Right hindlimb (tissue), 1 donor: Measurements from ENCODE around the gene TTLL11.

Experiments used
- DNase-seq: peaks from one replicate; pipeline ENCODE4 v3.0.0-alpha.2; 2018

Gene TTLL11

DNA sequence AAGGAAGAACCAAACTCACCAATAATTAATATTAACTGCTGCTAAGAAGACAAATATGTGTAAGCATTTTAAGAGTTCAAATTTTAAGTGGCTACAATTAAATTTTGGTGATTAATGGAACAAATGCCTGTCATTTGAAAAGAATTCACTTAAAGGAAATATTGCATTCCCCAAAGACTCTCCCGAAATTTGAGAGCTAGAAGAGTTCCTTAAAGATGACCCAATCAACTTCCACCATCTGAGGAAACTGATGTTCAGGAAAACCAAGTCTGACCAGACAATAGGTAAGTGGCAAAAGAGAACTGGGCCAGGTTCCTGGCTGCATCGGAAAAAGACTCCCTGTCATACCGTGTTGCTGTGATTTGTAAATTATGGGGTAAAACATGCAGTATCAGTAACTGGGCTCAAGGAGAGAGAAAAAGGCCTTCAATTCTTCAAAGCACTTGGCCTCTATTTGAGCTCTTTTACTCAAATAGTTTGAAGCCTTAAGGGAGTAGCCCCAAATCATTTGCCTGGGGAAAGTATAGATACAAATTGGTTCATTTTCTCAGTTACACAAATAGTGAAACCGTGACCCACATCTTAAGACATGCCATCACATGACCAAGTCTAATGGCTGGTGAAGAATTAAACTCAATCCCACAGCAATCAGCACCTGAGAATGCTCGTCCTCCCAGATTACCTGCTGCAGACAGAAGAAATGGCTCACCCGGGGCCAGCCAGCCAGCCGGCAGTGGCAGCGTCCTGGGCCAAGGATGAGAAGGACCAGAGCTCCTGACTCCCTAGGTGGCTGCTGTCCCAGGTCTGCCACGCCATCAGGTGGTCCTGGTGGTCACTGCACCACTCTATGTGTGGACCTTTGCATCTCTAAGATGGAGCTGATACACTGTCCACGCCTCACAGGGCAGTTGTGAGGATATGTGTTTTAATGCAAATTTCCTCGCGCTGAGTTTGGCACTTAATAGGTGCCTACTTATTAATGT is 162.9 kb downstream of the TTLL11 start:
- DNase-seq = no peak

DNA sequence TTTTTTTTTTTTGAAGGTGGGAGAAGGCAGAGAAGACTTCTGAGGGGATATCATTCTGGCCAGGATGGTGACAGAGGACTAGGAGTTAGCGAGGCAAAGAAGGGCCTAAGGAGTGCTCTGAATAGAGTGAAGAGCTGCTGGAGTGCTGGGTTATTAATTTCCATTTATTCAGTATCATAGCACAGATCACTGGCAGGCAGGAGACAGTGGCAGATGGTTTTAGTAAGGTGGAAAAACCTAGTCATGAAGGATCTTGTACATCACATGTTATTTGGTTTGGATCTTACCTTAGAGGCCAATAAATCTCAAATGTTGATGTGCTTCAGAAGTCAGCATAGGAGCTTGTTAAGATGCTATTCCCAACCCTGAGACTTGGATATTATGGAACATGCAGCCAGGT is 165.5 kb downstream of the TTLL11 start:
- no peak for DNase-seq

- DNase-seq = no peak
Observed at GRCh38 chr9:121927081-121927480, 166.0 kb downstream of the TTLL11 start.

DNA sequence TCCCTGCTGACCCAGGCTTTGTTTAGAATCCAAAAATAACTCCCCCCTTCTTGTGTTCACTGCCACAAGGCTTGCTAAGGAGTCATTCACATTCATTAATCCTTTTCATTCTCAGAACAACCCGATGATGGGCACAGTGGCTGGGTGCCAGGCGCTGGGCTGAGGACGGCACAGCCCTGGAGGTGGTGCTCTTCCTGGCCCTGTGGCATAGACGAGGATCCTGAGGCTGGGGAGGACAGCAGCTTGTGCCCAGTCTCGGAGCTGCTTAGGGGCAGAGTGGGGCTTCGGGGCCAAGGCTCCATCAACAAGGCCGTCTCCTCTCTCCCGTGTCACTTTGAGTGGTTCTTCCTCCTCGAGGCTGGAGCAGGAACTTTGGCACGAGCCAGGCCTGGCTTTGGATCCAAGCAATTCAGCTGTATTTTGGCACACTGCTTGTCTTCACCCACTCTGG is 166.7 kb downstream of the TTLL11 start:
- no peak for DNase-seq

DNA sequence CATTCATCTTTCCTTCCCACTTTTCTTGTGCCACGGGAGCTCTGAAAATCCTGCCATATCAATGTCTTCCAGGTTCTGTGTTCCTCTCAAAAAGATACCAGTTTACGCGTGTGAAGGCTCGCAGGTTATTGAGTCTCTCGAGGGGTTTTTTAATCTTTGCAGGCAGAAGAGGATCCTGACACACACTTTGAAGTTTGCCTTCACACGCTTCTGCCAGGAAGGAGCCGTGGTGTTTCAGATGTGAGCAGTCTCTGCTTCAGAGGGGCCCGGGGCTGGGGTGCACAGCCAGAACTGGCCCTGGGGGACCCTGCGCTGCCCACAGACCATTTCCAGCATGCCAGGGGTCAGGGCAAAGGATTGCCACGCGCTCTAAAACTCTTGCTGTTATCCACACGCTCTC is 167.2 kb downstream of the TTLL11 start:
- DNase-seq = no peak

GRCh38 chr9:121924700-121925099 is 168.4 kb downstream of the TTLL11 start:
- DNase-seq = no peak

- DNase-seq = no peak
Observed at GRCh38 chr9:121921444-121921843, 171.7 kb downstream of the TTLL11 start.

DNA sequence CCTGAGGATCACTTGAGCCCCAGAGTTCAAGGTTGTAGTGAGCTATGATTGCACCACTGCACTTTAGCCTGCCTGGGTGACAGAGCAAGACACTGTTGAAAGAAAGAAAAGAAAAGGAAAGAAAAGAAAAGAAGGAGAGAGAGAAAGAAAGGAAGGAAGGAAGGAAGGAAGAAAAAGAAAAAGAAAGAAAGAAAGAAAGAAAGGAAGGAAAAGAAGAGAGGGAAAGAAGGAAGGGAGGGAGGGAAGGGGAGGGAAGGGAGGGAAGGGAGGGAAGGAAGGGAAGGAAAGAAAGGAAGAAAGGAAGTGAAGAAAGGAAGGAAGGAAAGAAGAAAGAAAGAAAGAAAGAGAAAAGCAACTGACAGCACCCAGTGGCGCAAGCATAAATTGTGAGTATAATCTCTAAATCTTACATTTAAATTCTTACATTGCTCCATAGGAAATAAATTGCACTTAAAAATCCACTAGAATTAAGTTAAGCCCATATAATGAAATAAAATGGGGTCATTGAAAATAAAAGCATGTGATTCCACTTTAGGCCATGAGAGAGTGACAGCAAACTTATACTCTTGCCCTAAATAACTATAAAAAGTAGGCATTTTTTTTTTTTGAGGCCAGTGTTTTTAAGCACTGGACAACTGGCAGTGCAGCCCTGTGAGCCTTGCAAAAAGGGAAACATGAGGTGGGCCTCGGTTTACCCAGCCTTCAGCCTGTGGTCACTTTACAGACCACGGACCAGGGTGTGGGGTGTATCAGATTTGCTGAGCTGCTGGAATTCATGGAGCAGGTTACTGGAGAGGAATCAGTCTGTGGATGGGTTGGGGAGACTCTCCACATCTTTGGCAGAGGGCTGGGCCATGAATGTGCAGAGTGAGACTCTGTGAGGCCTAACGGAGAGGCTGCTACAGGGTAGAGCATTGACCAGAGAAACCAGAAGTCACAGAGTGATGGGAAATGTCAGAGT is 175.5 kb downstream of the TTLL11 start:
- no peak for DNase-seq

DNA sequence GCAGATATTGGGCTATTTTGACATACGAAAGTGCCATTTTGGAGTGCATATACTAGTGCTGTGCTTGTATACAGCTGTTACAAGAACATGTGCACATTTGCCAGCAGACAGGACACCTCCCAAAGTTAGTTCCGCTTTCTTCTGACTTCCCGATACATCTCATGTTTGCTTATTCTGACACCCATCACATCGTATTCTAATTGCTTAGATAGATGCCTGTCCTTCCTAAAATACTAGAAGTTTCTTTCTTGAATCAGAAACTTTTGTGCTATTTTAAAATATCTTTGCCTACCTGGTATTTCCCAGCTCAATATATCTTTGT is 177.8 kb downstream of the TTLL11 start:
- DNase-seq = no peak

DNA sequence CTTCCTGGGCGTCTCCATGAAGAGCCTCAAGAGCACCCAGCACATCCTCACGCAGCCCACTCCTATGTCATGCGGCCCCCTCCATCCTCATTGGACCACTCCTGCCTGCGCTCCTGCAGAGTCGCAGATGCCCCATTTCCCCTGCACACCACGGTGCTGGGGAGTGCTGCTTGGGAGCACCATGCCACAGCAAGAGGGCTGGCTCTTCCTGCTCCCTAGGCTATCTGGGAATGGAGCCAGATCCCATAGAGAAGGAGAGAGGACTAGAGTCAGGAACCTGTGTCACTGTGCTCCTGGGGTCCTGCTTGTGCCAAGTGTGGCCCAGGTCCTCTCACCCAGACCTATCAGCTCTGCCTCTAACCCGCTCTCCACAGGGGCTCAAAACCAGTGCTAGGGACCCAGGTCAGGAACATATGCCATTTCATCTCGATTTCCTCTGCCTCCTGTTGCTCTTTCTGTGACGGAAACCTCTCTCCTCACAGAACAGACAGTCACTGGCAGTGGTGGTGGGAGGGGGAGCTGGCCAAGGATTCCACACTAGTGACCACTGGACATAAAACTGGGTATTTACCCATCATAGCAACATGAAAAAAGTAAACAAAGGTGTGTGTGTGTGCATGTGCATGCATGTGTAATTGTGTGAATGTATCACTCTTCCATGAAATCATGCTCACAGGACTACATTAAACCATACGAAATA is 178.4 kb downstream of the TTLL11 start:
- no peak for DNase-seq

DNA sequence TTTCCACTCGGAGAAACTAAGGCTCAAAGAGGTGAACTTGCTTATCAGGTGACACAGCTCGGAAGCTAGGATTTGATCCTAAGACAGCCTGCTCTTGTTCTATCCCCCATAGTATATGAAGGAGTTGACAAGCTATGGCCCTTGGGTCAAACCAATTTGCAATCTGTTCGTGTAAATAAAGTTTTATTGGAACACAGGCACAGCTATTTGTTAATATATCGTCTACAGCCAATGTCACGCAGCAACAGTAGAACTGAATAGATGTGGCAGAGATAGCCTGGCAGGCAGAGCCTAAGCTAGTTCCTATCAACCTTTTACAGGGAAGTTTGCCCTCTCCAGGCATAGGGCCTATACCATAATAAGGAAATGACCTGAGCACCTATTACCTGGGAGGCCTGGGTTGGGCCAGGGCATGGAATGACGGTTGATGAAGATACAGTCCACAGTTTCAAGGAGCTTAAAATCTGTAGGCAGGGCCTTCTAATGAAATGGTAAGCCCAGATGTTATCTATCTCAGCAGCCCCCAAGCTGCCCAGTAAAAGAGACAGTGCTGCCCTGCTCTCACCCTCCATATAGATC is 179.0 kb downstream of the TTLL11 start:
- DNase-seq = no peak

- no peak for DNase-seq
Observed at GRCh38 chr9:121912812-121913627, 180.1 kb downstream of the TTLL11 start.

DNA sequence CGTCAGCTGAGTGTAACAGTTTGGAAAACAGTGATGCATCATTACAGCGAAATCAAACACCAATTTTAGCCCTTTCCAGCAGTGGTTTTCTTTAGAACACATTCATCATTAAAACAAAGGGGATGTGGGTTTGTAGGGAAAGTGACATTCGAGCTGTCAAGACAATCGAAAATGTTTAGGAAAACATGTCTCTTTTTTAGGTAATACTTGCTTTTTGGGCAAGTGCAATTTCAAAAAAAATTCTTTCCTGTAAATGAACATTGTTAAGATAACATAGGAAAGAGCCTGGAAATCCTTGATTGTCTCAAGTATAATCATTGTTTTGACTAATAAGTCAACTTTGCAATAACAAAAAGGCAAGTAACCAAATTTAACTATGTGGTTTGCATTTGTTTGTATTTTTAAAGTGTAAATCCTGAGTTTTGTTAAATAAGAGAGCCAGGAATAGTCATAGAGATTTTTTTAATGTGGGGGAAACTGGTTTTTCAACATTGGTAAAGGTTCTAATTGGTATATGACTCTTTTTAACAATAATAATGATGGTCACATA is 182.5 kb downstream of the TTLL11 start:
- DNase-seq = no peak

DNA sequence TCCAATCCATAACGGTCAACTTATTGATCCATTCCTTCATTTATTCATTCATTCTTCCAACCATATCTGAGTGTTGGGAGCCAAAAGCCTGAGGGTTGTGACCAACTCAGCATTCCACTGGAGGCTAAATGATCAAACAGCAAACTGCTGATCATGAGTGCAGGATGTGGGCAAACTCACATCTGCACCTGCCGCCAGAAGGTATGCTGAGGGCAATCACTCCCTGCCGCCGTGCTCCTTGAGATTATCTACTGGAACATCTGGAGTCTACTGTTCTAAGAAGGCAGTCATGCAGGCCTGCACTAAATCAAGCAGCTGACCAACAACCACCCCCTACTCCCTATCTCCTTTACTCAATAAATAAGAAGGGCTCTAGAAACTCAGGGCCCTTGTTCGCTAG is 184.0 kb downstream of the TTLL11 start:
- DNase-seq = no peak

DNA sequence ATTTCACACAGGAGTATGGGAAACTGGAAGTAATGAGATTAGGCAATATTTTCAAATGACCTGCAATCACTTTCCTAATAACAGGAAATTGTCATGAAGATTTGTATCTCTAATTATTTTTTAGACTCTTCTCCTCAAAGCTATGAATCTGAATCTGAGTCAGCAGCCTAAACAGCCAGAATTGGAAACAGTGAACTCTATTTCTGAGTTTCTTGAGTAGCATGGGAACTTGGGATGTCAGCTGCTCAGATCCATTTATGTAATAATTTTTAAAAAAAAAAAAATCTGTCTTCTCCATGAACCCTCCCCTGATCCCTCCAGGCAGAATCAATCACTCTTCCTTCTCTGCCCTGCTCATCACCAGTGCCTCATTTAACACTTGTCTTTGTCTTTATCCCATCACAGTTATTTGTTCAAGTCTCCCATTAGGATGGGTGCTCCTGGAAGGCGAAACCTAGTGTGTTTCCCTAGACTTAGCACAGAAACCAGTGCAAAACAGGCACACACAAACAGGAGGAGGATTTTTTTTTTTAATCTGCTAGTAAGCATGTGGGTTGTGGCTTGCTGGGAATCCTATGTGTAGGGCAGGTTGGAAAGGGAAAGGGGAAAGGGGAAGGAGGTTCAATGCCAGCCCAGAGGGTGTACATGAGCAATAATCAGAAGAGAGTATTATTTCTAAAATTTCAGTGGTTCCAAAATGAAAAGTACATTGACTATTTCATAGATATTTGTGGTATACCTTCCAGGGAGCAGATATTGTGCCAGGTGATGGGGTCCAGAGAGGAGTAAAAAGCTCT is 186.8 kb downstream of the TTLL11 start:
- no peak for DNase-seq

GRCh38 chr9:121902461-121903135 is 190.5 kb downstream of the TTLL11 start:
- peak; percentile 47 for DNase-seq

DNA sequence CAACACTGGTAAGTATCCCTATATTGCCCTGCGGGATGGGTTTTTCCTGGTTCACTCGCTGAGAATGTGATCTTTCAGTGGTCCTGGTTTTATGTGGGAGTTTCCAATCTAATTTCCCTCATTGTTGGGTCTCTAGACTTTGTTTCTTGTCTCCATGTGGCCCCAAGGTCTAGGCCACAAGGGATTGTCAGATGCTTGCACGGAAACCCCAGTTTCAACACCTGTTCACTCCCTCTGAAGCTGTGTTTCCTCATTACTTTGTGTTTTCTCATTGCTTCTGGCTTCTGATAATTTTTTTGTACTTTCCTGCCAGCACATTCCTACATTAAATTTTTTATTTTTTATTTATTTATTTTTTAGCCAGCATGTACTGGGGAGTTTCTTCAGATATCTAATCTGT is 191.5 kb downstream of the TTLL11 start:
- no peak for DNase-seq

- no peak for DNase-seq
Observed at GRCh38 chr9:121900163-121900562, 192.9 kb downstream of the TTLL11 start.

DNA sequence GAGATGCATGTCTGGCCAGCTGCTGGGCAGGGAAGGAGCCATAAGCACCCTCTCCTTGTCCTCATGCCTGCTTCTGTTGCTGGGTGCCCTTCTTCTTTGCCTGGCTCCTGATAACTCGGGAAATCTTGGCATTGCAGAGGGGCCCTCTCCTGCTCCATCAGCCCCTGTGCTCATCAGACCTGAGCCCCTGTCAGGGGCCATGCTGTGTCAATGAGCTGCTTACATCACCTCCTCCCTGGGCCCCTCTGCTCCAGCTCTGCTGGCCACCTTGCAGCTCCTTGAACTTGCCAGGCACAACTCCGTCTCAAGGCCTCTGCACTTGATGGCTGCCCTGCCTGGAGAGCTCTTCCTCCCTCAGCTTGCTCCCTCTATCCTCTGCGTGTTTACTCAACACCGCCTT is 194.3 kb downstream of the TTLL11 start:
- no peak for DNase-seq

DNA sequence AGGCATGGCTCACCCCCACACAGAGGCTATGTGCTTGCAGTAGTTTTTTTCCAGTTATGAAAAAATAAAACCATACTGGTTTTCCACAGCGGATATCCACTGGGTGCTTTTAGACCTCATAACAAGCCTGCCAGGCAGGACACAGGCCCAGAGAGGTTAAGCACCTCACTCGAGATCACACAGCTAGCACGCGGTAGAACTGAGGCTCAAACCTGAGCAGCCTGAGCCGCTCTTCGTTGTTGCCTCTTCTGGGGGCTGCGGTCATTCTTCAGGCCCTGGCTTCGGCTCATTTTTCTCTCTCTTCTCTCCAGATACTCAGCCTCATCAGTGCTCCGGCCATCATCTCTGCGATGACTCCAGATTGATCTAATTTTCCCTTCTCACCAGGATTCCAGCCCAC is 196.0 kb downstream of the TTLL11 start:
- no peak for DNase-seq
